ENCODE data around the gene ZDHHC7. TPM values are rescaled to one million over a fixed set of nuclear protein-coding genes. Genes with fewer than 3 reads are reported as not detected.

The ZDHHC7 gene
- total RNA-seq, 2 experiments from 2014 or later = 39.8 to 44.6 TPM

DNA sequence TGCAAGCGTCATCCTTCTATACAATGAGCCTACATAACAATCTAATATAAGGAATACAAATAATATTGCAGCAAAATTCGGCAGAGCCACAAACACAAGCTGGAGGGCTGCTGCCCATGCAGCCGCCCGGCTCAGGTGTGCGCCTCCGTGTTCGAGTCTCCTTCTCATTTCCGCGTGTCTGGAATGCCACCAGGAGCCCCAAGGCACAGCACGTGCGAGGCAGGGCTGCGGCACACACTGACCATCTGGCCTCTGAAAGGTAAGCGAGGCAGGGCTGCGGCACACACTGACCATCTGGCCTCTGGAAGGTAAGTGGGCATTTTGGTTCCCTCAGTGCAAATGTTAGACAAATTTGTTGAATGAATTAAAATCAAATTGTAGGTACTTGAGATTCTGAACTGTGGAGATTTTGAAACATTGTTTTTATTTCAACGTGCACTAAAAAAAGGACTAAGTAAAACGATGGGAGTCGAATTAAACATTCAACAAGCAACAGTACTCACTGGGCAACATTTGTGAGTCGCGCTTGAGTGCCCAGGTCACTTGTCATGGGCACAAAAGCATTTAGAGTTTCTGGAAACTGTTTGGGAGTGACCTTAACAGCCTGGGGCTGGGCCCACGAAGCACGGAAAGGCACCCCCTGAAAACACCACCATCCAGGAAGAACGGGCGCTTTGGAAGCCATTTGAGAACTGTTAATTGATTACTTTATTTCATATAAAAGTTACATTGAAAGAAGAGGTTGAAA lies 37.4 kb downstream of the ZDHHC7 start:
- ChIA-PET CTCF (no interaction called here), POLR2A (interaction anchor here (0.8 kb wide), 1 partner anchor 10 kb away, joined by 3 read pairs; no protein-coding TSS in a partner anchor)
- Mint-ChIP-seq H3K9me3 (no peaks in the 10 kb centered on the region), H3K4me1 (ENCODE audit: low read depth) (peaks cover 6% of the 10 kb centered on the region), H3K27me3 (no peaks in the 10 kb centered on the region), H3K36me3 (ENCODE audit: low read depth) (peaks cover 47% of the 10 kb centered on the region), H3K27ac (no peak overlapping the region), H3K4me3 (no peak overlapping the region)
- H3K36me3 ChIP-seq (ENCODE audit: insufficient read depth, low read length) = peaks cover 43% of the 10 kb centered on the region
- no peak for ATAC-seq (ENCODE audit: poor library complexity)
- no peak for DNase-seq
- intact Hi-C loops (cut with DNase I, micrococcal nuclease) = loop anchor here (10.0 kb wide), 2 partner anchors 469 to 699 kb away; partner anchors contain the start of gene MEAK7 (in 1 of the 2)
- H3K27ac ChIP-seq (ENCODE audit: low read depth in 1 of 2, low read length in 2 of 2) = no peak overlapping the region
- H3K9me3 ChIP-seq (ENCODE audit: control insufficient read depth in 1 of 2, insufficient read depth in 1 of 2, low read length in 2 of 2) = no peaks in the 10 kb centered on the region
- H3K4me3 ChIP-seq (ENCODE audit: low read length) = no peak overlapping the region
- peaks cover 9% of the 10 kb centered on the region for H3K4me1 ChIP-seq (ENCODE audit: insufficient read depth, low read length)
- TF ChIP-seq, protein P1, sequence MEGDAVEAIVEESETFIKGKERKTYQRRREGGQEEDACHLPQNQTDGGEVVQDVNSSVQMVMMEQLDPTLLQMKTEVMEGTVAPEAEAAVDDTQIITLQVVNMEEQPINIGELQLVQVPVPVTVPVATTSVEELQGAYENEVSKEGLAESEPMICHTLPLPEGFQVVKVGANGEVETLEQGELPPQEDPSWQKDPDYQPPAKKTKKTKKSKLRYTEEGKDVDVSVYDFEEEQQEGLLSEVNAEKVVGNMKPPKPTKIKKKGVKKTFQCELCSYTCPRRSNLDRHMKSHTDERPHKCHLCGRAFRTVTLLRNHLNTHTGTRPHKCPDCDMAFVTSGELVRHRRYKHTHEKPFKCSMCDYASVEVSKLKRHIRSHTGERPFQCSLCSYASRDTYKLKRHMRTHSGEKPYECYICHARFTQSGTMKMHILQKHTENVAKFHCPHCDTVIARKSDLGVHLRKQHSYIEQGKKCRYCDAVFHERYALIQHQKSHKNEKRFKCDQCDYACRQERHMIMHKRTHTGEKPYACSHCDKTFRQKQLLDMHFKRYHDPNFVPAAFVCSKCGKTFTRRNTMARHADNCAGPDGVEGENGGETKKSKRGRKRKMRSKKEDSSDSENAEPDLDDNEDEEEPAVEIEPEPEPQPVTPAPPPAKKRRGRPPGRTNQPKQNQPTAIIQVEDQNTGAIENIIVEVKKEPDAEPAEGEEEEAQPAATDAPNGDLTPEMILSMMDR (IDR thresholded peaks at IDR 0.05) = no peak
- H3K27me3 ChIP-seq (ENCODE audit: control insufficient read depth in 1 of 2, insufficient read depth in 2 of 2, low read length in 2 of 2) = no peaks in the 10 kb centered on the region

DNA sequence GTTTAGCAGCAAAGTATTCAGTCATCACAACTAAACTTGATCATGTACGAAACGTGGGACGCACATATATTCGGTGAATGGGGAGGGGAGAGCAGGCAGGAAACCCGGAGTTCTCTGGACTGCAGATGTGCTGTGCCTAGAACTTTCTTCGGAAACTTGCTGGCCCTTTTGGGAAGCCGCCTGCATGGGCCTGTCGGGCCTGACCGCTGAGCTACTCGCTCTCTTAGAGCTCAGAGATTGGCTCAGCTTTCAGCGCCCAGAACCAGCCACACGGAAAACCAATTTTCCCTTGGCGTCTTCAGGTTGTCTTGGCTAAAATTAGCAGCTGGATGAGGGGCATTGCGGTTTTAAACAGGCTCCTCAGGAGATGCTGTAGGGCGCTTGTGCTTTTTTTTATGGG lies 38.1 kb downstream of the ZDHHC7 start:
- Histone ChIP-seq H3K9me3 (ENCODE audit: control insufficient read depth in 1 of 2, insufficient read depth in 1 of 2, low read length in 2 of 2) (no peaks in the 10 kb centered on the region), H3K4me1 (ENCODE audit: insufficient read depth, low read length) (peaks cover 9% of the 10 kb centered on the region), H3K27ac (ENCODE audit: low read depth in 1 of 2, low read length in 2 of 2) (no peak overlapping the region), H3K36me3 (ENCODE audit: insufficient read depth, low read length) (peaks cover 40% of the 10 kb centered on the region), H3K4me3 (ENCODE audit: low read length) (no peak overlapping the region), H3K27me3 (ENCODE audit: control insufficient read depth in 1 of 2, insufficient read depth in 2 of 2, low read length in 2 of 2) (no peaks in the 10 kb centered on the region)
- Mint-ChIP-seq H3K4me1 (ENCODE audit: low read depth) (peaks cover 6% of the 10 kb centered on the region), H3K4me3 (no peak overlapping the region), H3K9me3 (no peaks in the 10 kb centered on the region), H3K27ac (no peak overlapping the region), H3K36me3 (ENCODE audit: low read depth) (peaks cover 43% of the 10 kb centered on the region), H3K27me3 (no peaks in the 10 kb centered on the region)
- POLR2A ChIA-PET = interaction anchor here (0.8 kb wide), 1 partner anchor 10 kb away, joined by 3 read pairs; no protein-coding TSS in a partner anchor
- DNase-seq (no peak), ATAC-seq (ENCODE audit: poor library complexity) (no peak)
- intact Hi-C loops (cut with DNase I, micrococcal nuclease) = loop anchor here (10.0 kb wide), 2 partner anchors 468 to 698 kb away; partner anchors contain the start of gene MEAK7 (in 1 of the 2)
- TF ChIP-seq, protein P1 (IDR thresholded peaks at IDR 0.05) = no peak
- CTCF ChIA-PET = no interaction called here

DNA sequence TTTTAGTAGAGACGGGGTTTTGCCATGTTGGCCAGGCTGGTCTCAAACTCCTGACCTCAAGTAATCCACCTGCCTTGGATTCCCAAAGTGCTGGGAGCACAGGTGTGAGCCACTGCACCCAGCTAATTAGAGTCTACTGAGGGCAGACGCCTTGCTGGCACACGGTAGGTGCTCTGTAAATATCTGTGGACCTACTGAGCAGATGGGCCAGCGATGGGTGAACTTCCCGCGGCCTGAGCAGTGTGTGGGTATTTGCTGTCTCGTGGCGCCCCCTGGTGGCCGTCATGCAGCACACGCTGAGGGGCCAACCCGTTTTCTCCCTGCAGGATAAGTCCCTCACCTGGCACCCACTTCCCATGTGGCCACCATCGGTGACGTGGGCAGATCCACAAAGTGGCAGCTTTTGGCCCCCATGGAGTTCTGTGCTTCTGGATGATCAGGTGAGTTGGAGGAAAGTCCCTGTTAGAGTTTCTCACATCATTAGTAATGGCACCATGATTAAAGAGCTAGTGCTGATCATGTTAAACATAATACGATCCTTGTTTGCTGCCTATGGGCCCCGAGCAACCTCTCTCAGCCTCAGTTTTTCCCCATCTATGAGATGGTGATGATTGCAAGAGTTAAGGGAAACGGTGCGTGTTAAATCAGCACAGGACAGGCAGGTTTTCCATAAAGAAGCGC lies 40.7 kb downstream of the ZDHHC7 start:
- intact Hi-C loops (cut with DNase I, micrococcal nuclease) = loop anchor here (1.0 to 10.0 kb wide), 4 partner anchors 45 to 696 kb away; partner anchors contain the start of gene MEAK7 (in 1 of the 2)
- no peaks in the 10 kb centered on the region for H3K27me3 Mint-ChIP-seq
- H3K36me3 ChIP-seq (ENCODE audit: insufficient read depth, low read length) = peaks cover 17% of the 10 kb centered on the region
- peak; percentile 66 to 91 (median 74) for DNase-seq
- no peak overlapping the region for H3K27ac Mint-ChIP-seq
- H3K4me1 ChIP-seq (ENCODE audit: insufficient read depth, low read length) = peaks cover 9% of the 10 kb centered on the region
- H3K27ac ChIP-seq (ENCODE audit: low read depth in 1 of 2, low read length in 2 of 2) = no peak overlapping the region
- CTCF ChIA-PET = interaction anchor here (0.6 to 4.3 kb wide), 8 partner anchors 16 to 854 kb away, joined by 3 to 21 read pairs (median 4); partner anchors contain the start of gene MBTPS1
- no peak overlapping the region for H3K4me3 Mint-ChIP-seq
- no peaks in the 10 kb centered on the region for H3K27me3 ChIP-seq (ENCODE audit: control insufficient read depth in 1 of 2, insufficient read depth in 2 of 2, low read length in 2 of 2)
- peak; percentile 99 for ATAC-seq (ENCODE audit: poor library complexity)
- POLR2A ChIA-PET = interaction anchor here (1.0 kb wide), 1 partner anchor 218 kb away, joined by 4 read pairs; no protein-coding TSS in a partner anchor
- H3K9me3 Mint-ChIP-seq = no peaks in the 10 kb centered on the region
- H3K9me3 ChIP-seq (ENCODE audit: control insufficient read depth in 1 of 2, insufficient read depth in 1 of 2, low read length in 2 of 2) = no peaks in the 10 kb centered on the region
- peaks cover 6% of the 10 kb centered on the region for H3K4me1 Mint-ChIP-seq (ENCODE audit: low read depth)
- H3K4me3 ChIP-seq (ENCODE audit: low read length) = no peak overlapping the region
- H3K36me3 Mint-ChIP-seq (ENCODE audit: low read depth) = peaks cover 19% of the 10 kb centered on the region
- TF ChIP-seq, protein P1 (IDR thresholded peaks at IDR 0.05) = peak; percentile 91

Measured in CD4-positive, alpha-beta T cell (primary cell).